GM21529 (cell line): Measurements from ENCODE around the gene EXOC6.
"Not testable (repeated sequence)": the region's sequence is repeated elsewhere in the genome, so short reads cannot be mapped to it uniquely, and the experiment has no call there.

Experiments
- ATAC-seq: cut with Tn5 transposase; IDR thresholded peaks from one replicate; pipeline ENCODE4 v1.9.1; 2021; ENCODE audit not compliant: unreplicated experiment

The EXOC6 gene

DNA sequence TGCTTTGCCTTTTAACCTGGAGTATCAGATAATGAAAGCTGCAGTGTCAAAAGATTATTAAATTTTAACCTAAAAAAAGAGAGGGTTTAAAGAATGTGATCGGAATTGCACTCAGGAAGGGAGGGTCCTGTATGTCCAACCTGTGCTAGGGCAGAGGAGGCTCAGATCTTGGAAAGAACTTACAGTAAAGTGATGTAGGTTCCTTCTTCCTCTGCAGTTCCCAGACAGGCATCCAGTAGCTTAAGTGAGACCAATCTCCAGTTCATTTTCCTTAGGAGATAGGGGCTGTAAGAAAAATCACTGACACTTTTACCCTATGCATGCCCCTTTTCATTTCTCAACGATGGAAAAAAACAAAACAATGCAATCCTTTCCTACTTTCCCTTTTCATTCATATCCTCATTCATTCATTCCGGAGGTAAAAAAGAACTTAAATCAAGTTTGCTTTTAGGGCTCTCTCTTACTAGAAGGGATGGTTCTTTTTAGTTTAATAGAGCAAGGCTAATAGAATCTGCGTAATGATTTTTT, 28.3 kb downstream of the EXOC6 start:
- no peak for ATAC-seq

- ATAC-seq: no peak
Observed at GRCh38 chr10:92880233-92880861, 32.0 kb downstream of the EXOC6 start.

DNA sequence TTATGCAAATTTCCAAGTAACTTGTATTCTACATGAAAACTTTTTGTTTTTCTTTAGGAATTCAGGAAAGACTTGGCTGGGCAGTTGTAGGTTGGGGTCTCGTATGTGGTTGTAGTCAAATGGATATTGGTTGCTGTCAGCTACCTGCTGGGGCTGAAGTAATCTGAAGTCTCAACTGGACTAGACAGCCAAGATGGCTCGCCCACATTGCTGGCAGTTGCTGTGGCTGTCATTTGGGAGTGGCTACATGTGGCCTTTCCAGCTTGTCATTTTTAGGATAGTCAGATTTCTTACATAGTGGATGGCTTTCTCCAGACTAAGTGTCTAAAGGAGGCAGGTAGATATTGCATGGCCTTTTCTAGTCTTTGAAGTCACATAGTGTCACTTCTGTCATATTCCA, 32.6 kb downstream of the EXOC6 start:
- no peak for ATAC-seq

GRCh38 chr10:92886334-92886961, 38.1 kb downstream of the EXOC6 start:
- no peak for ATAC-seq

- ATAC-seq: no peak
Observed at GRCh38 chr10:92890471-92890870, 42.2 kb downstream of the EXOC6 start.

- ATAC-seq: no peak
Observed at GRCh38 chr10:92891885-92892690, 43.8 kb downstream of the EXOC6 start.

- no peak for ATAC-seq
Observed at GRCh38 chr10:92892691-92893054, 44.4 kb downstream of the EXOC6 start.

GRCh38 chr10:92894081-92894655, 45.8 kb downstream of the EXOC6 start:
- no peak for ATAC-seq

GRCh38 chr10:92897916-92898315, 49.6 kb downstream of the EXOC6 start:
- no peak for ATAC-seq

- no peak for ATAC-seq
Observed at GRCh38 chr10:92901819-92902251, 53.5 kb downstream of the EXOC6 start.

DNA sequence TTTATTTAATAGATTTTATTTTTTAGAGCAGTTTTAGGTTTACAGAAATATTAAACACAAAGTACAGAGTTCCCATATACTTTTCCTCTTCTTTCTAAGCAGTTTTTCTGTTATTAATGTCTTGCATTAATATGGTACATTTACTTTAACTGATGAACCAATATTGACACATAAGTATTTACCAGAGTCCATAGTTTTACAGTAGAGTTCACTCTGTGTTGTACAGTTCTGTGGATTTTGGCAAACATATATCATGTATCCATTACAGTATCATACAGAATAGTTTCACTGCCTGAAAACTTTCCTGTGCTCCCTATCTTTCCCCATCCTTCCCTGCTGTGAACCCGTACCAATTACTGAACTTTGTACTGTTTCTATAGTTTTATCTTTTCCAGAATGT, 55.3 kb downstream of the EXOC6 start:
- no peak for ATAC-seq

GRCh38 chr10:92907280-92907679, 59.0 kb downstream of the EXOC6 start:
- no peak for ATAC-seq

- not testable (repeated sequence) for ATAC-seq
Observed at GRCh38 chr10:92912631-92913030, 64.3 kb downstream of the EXOC6 start.

GRCh38 chr10:92913973-92914372, 65.7 kb downstream of the EXOC6 start:
- no peak for ATAC-seq

DNA sequence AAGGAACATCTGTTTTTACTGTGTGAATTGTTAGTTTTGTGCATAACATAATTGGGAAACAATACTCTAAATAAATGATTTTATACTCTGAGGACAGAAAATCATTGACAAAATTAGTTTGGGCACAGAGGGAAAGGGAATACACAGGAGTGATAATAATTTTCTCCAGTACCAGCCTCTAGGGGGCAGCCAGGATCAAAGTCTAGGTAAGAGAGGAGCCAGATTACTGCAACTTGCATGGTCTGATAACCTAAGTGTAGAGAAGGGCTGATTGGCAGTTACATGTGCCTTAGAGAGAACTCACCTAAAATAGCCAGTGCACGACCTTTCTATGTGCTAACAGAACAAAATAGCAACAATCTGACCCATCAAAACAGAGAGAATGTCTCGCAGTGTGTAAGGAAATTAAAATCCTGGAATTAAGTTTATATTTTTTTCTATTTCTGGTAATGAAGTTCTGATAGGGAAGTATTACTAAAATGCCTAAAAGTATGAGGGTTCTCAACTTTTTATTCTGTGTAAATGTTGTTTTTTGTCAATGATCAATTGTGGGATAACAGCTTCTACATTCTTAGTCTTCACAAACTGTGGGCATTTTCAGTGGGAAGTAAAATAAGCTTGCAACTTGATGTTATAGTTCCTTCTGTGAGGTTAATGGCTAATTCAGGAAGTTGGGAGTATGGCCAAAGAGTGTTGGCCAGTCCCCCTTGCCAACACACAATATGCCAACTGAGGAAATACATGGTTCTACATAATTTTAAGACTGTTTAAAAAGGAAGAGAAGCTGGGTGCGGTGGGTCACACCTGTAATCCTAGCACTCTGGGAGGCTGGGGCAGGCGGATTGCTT, 66.4 kb downstream of the EXOC6 start:
- ATAC-seq: no peak

GRCh38 chr10:92915892-92916291, 67.6 kb downstream of the EXOC6 start:
- ATAC-seq: no peak

DNA sequence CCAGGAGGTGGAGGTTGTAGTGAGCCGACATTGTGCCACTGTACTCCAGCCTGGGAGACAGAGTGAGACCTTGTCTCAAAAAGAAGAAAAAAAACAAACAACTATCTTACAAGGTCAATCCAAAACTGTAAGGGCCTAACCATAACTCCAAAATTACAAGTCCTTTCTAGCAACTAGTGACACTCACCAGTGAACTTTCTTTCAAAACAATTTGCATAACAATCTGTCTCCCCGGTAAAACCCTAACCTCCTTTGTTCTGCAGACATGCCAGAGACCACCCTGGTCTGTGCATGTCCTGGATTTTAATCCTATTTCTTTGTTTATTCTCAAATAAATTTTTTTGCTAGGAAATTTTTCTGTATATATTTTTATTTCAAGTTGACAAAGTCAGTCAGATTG, 68.1 kb downstream of the EXOC6 start:
- no peak for ATAC-seq

- no peak for ATAC-seq
Observed at GRCh38 chr10:92918603-92919002, 70.3 kb downstream of the EXOC6 start.

- no peak for ATAC-seq
Observed at GRCh38 chr10:92920866-92921265, 72.5 kb downstream of the EXOC6 start.

- no peak for ATAC-seq
Observed at GRCh38 chr10:92923416-92923815, 75.1 kb downstream of the EXOC6 start.

- no peak for ATAC-seq
Observed at GRCh38 chr10:92929896-92930295, 81.6 kb downstream of the EXOC6 start.
